HFFc6 (cell line): Measurements from ENCODE around the gene ARSD. TPM values are rescaled to one million over a fixed set of nuclear protein-coding genes. Genes with fewer than 3 reads are reported as not detected.
"Not testable (repeated sequence)": the region's sequence is repeated elsewhere in the genome, so short reads cannot be mapped to it uniquely, and the experiment has no call there.

ENCODE experiments used
- DNase-seq: peaks from one replicate; pipeline ENCODE4 v3.0.0-alpha.2; 2018
- H3K27ac Mint-ChIP-seq: 2 replicates; pipeline ENCODE4 v1.8.0; 2020; ENCODE audit warnings: mild to moderate bottlenecking, mixed read lengths
- H3K27me3 Mint-ChIP-seq: 2 replicates; pipeline ENCODE4 v1.8.0; 2021; ENCODE audit warnings: mild to moderate bottlenecking, moderate library complexity, mixed read lengths; ENCODE audit not compliant: insufficient read depth
- H3K36me3 Mint-ChIP-seq: 2 replicates; pipeline ENCODE4 v1.8.0; 2021; ENCODE audit warnings: low read depth, mixed read lengths
- H3K4me1 Mint-ChIP-seq: 2 replicates; pipeline ENCODE4 v1.8.0; 2020; ENCODE audit warnings: low read depth, mixed read lengths
- H3K4me3 Mint-ChIP-seq: 2 replicates; pipeline ENCODE4 v1.8.0; 2020; ENCODE audit warnings: mild to moderate bottlenecking, moderate library complexity, mixed read lengths
- H3K9me3 Mint-ChIP-seq: 2 replicates; pipeline ENCODE4 v1.8.0; 2020; ENCODE audit warnings: mild to moderate bottlenecking, mixed read lengths
- CTCF ChIP-seq: fragments of 200-600 bp; sonication (generic); IDR thresholded peaks from 2 replicates; pipeline ENCODE4 v1.5.0; 2021; ENCODE audit warnings: antibody characterized with exemption, mild to moderate bottlenecking
- total RNA-seq, 6 experiments: library from RNA; stranded (reverse); fragmentation: NEBNext Ultra II Directional; extraction: Animal tissue kit (Norgen Biotek cat#: 25700); gene quantifications; 2 replicates in 1 of 6; 3 replicates in 5 of 6; pipeline ENCODE4 v1.2.3, GENCODE V29; 2021

The ARSD gene
- total RNA-seq, 6 experiments from 2014 or later: 8.3 to 13.4 (median 10.4) TPM

- Mint-ChIP-seq H3K27ac (no peak overlapping the region), H3K4me3 (no peak overlapping the region), H3K9me3 (no peaks in the 10 kb centered on the region; the same call in 1 of the 2 replicates), H3K27me3 (peaks cover 2% of the 10 kb centered on the region), H3K4me1 (peaks cover 5% of the 10 kb centered on the region; the same call in 1 of the 2 replicates), H3K36me3 (no peaks in the 10 kb centered on the region)
- TF ChIP-seq CTCF: no peak
- no peak for DNase-seq
Observed at GRCh38 chrX:2897311-2897689, 31.8 kb downstream of the ARSD start.

GRCh38 chrX:2894885-2895292 lies 34.2 kb downstream of the ARSD start:
- H3K27me3 Mint-ChIP-seq: peaks cover 3% of the 10 kb centered on the region
- H3K36me3 Mint-ChIP-seq: no peaks in the 10 kb centered on the region
- DNase-seq: peak; percentile 8
- H3K9me3 Mint-ChIP-seq: no peaks in the 10 kb centered on the region
- no peak for TF ChIP-seq CTCF
- H3K4me3 Mint-ChIP-seq: no peak overlapping the region
- peaks cover 10% of the 10 kb centered on the region for H3K4me1 Mint-ChIP-seq
- H3K27ac Mint-ChIP-seq: no peak overlapping the region

GRCh38 chrX:2892816-2893215 lies 36.3 kb downstream of the ARSD start:
- Mint-ChIP-seq H3K9me3 (no peaks in the 10 kb centered on the region), H3K4me1 (peaks cover 28% of the 10 kb centered on the region), H3K27me3 (peaks cover 3% of the 10 kb centered on the region), H3K36me3 (no peaks in the 10 kb centered on the region), H3K27ac (no peak overlapping the region), H3K4me3 (no peak overlapping the region)
- TF ChIP-seq CTCF: no peak
- DNase-seq: no peak

GRCh38 chrX:2890536-2891460 lies 38.3 kb downstream of the ARSD start:
- peaks cover 28% of the 10 kb centered on the region for H3K4me1 Mint-ChIP-seq
- H3K4me3 Mint-ChIP-seq, H3K36me3 Mint-ChIP-seq, H3K27ac Mint-ChIP-seq, H3K9me3 Mint-ChIP-seq, DNase-seq, H3K27me3 Mint-ChIP-seq: not testable (repeated sequence)

GRCh38 chrX:2889706-2890490 lies 39.2 kb downstream of the ARSD start:
- not testable (repeated sequence) for H3K27ac Mint-ChIP-seq, DNase-seq
- peak overlapping the region; percentile 92 for H3K4me3 Mint-ChIP-seq

More at GRCh38 chrX:2889706-2890490, 39.2 kb downstream of the ARSD start:
- H3K27me3 Mint-ChIP-seq, H3K36me3 Mint-ChIP-seq, H3K9me3 Mint-ChIP-seq: not testable (repeated sequence)
- TF ChIP-seq CTCF: peak; percentile 45; the same call in 1 of the 2 replicates
- peaks cover 28% of the 10 kb centered on the region for H3K4me1 Mint-ChIP-seq
